Rectal smooth muscle tissue (tissue), 1 donor: ENCODE data around the gene ALAD.
"Not testable (repeated sequence)": the region's sequence is repeated elsewhere in the genome, so short reads cannot be mapped to it uniquely, and the experiment has no call there.

Experiments
- H3K27ac ChIP-seq: one replicate; pipeline ENCODE4 v1.7.0; 2013; ENCODE audit warnings: low read depth, low read length, inconsistent platforms
- H3K27me3 ChIP-seq: one replicate; pipeline ENCODE4 v1.7.0; 2013; ENCODE audit warnings: low read length; ENCODE audit not compliant: control insufficient read depth, insufficient read depth
- H3K36me3 ChIP-seq: one replicate; pipeline ENCODE4 v1.7.0; 2013; ENCODE audit warnings: low read length; ENCODE audit not compliant: control insufficient read depth, insufficient read depth
- H3K4me1 ChIP-seq: one replicate; pipeline ENCODE4 v1.7.0; 2013; ENCODE audit warnings: low read length; ENCODE audit not compliant: control insufficient read depth, insufficient read depth
- H3K4me3 ChIP-seq: one replicate; pipeline ENCODE4 v1.7.0; 2013; ENCODE audit warnings: low read length
- H3K9ac ChIP-seq: one replicate; pipeline ENCODE4 v1.7.0; 2013; ENCODE audit warnings: low read length

Gene ALAD

DNA sequence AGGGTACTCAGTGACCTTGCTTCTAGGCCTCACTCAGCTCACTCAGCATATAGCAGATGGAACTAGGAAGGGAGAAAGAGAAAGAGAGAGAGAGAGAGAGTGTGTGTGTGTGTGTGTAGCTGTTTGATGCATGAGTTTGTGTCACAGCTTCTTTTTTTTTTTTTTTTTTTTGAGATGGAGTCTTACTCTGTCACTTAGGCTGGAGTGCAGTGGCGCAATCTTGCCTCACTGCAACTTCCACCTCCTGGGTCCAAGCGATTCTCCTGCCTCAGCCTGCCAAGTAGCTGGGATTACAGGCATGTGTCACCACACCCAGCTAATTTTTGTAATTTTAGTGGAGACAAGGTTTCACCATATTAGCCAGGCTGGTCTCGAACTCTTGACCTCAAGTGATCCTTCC, 35.4 kb downstream of the ALAD start:
- not testable (repeated sequence) for H3K4me3 ChIP-seq, H3K9ac ChIP-seq, H3K36me3 ChIP-seq, H3K27me3 ChIP-seq, H3K4me1 ChIP-seq, H3K27ac ChIP-seq

DNA sequence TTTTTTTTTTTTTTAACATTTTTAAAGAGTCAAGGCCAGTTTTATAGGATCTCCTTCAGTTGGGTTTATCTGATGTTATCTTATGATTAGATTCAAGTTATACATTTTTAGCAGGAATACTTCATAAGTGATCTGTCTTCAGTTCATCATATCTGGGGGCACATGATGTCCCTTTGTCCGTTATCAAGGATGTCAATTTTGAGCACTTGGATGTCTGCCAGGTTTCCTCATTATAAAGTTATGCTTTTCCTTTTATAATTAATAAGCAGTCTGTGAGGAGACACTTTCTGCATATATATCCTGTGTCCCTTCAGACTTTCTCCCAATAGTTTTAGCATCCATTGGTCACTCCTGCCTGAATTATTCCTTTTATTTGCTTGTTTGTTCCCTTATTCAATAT, 36.1 kb downstream of the ALAD start:
- H3K4me3 ChIP-seq: no peak overlapping the region
- no peaks in the 10 kb centered on the region for H3K27me3 ChIP-seq
- H3K36me3 ChIP-seq: no peaks in the 10 kb centered on the region
- no peak overlapping the region for H3K27ac ChIP-seq
- H3K9ac ChIP-seq: no peak overlapping the region
- no peaks in the 10 kb centered on the region for H3K4me1 ChIP-seq

DNA sequence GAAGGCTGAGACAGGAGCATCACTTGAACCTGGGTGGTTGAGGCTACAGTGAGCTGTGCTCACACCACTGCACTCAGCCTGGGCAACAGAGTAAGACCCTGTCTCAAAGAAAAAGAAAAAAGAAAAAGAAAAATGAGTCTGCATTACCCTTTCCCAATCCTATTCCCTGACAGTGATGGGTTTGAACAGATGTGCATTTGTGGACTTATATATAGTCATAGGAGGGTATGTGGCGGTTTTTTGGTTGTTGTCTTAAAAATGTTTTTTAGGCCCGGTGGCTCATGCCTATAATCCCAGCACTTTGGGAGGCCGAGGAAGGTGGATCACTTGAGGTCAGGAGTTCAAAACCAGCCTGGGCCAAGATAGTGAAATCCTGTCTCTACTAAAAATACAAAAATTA, 37.7 kb downstream of the ALAD start:
- Histone ChIP-seq H3K27ac (no peak overlapping the region), H3K4me3 (no peak overlapping the region), H3K27me3 (no peaks in the 10 kb centered on the region), H3K4me1 (no peaks in the 10 kb centered on the region), H3K9ac (no peak overlapping the region), H3K36me3 (no peaks in the 10 kb centered on the region)

DNA sequence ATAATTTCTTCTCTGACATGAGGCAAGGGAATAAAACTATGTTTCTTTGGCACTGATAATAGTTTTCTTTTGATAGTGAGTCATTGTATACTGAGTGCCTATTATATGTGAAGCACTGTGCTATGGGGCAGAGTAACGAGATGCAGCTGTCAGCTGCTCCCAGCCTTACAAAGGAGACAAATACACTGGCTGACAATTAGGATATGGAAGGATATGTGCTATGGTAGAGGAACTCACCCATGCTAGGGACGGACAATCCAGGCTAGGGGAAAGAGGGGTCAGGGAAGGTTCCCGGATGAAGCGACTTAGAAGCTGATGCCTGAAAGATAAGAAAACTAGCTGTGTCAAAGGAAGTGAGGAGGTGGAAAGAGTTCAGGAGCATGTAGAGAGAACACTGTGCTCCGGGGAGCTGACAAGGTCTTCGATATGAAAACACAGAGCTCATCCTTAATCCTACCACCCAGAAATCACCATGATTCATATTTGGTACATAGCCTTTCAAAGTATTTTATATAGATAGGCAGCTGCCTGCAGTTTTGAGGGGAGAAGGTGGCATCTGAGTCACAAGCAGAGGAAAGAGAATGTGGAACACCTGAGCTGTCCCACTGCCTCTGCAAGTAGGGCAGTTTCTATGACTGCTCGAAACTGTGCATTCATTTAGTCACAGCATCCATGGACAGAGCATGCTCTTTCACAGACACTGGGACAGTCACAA, 39.6 kb downstream of the ALAD start:
- H3K27ac ChIP-seq: no peak overlapping the region
- H3K4me3 ChIP-seq: no peak overlapping the region
- H3K4me1 ChIP-seq: no peaks in the 10 kb centered on the region
- no peaks in the 10 kb centered on the region for H3K36me3 ChIP-seq
- H3K27me3 ChIP-seq: no peaks in the 10 kb centered on the region
- H3K9ac ChIP-seq: no peak overlapping the region

DNA sequence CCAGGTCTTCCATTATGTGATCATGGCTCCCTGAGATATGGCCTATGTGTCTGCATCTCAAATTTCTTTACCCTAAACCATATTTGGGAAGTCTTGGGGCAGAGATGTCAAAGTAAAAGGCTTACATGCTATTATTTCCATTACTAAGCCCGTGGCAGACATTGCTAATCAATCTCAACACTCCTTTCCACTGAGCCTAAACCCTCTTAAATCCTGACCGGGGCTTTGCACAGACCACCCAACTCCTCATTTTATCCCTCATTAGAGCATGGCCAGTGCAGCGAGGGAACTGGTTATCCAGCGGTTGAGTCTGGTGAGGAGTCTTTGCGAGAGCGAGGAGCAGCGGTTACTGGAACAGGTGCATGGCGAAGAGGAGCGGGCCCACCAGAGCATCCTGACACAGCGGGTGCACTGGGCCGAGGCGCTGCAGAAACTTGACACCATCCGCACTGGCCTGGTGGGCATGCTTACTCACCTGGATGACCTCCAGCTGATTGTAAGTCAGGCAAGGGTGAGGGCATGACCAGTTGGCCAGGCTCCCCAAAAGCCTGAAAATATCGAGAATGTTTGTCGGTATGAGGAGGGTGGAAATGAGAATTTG, 40.7 kb downstream of the ALAD start:
- H3K27me3 ChIP-seq: no peaks in the 10 kb centered on the region
- H3K36me3 ChIP-seq: no peaks in the 10 kb centered on the region
- H3K27ac ChIP-seq: no peak overlapping the region
- H3K4me3 ChIP-seq: no peak overlapping the region
- H3K4me1 ChIP-seq: no peaks in the 10 kb centered on the region
- H3K9ac ChIP-seq: no peak overlapping the region

DNA sequence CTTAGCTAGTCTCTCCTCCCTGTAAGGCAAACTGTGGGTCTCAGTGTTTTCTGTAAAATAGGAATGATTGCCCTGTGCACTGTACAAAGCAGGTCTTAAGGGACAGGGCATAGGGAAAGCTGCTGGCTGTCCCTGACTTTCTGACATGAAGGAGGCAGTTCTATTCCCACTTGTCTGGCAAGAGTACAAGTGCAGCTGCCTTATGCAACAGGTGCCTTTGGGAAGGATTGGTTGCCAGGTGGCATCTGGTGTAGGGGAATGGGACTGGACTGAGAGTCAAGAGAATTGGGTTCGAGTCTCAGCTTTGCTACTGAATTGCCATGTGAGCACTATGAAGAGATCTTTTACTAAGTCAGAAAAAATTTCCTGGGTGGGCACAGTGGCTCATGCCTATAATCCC, 41.7 kb downstream of the ALAD start:
- Histone ChIP-seq H3K4me3 (no peak overlapping the region), H3K9ac (no peak overlapping the region), H3K27ac (no peak overlapping the region), H3K27me3 (no peaks in the 10 kb centered on the region), H3K36me3 (no peaks in the 10 kb centered on the region), H3K4me1 (no peaks in the 10 kb centered on the region)

DNA sequence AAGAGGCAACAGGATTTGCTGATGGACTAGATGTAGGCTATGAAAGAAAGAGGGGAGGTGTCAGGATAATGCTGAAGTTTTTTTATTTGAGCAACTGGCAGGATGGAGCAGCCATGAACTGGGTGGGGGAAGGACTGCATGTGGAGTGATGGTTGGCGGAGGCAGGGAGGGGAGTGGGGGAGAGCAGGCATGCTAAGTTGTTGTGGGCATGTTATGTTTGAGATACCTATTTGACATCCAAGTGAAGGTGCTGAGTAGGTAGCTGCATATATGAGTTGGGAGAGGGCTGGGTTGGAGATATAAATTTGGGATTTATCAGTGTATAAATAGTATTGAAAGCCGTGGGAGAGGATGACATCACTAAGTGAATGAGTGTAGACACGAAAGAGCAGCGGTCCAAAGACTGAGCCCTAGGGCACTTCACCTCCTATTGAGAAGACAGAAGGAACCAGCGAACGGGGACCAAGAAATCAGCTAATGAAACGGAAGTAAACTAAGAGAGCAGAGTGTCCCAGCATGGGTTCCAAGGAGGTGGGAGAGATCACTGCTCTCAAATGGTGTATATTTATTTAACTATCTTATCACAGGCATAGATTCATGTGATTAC, 44.3 kb downstream of the ALAD start:
- Histone ChIP-seq H3K36me3 (no peaks in the 10 kb centered on the region), H3K4me3 (no peak overlapping the region), H3K9ac (no peak overlapping the region), H3K27me3 (no peaks in the 10 kb centered on the region), H3K4me1 (no peaks in the 10 kb centered on the region), H3K27ac (no peak overlapping the region)

DNA sequence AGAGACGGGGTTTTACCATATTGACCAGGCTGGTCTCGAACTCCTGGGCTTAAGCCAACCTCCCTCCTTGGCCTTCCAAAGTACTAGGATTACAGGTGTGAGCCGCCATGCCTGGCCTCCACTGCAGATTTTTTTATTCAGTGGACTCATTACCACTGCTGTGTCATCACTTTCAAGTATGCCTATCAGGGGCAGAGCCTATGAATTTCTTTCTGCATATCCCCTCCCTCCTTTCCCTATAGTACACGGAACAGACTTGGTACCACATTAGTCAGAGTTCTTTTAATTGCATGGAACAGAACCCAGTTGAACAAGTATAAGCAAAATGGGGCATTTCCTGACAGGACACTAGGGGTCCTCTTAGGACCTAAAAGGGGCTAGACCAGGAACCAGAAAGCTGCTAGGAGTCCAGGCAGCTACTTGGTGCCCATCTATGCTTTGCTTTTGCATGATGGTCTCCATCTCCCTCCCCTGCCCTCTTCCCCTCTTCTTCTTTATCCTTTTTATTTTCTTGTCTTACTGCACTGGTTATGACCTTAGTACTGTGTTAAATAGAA, 46.0 kb downstream of the ALAD start:
- no peak overlapping the region for H3K27ac ChIP-seq
- H3K36me3 ChIP-seq: no peaks in the 10 kb centered on the region
- H3K9ac ChIP-seq: no peak overlapping the region
- H3K4me1 ChIP-seq: no peaks in the 10 kb centered on the region
- H3K4me3 ChIP-seq: no peak overlapping the region
- no peaks in the 10 kb centered on the region for H3K27me3 ChIP-seq

DNA sequence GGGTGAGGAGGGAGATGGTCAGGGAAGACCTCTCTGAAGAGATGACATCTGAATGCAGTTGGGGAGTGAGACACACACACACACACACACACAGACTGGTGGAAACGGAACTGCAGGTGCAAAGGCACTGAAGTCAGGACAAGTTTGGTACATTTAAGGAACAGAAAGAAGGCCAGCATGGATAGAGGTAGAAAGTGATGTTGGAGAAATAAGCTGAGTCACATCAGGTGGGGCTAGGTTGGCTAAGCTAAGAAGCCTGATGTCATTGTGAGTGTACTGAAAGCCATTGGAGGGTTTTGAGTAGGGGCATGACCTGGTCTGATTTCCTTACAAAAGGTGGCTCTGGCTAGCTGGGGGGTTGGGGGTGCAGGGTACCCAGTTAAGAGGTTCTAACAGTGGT, 48.7 kb downstream of the ALAD start:
- H3K36me3 ChIP-seq: no peaks in the 10 kb centered on the region
- no peaks in the 10 kb centered on the region for H3K27me3 ChIP-seq
- H3K9ac ChIP-seq: no peak overlapping the region
- no peaks in the 10 kb centered on the region for H3K4me1 ChIP-seq
- no peak overlapping the region for H3K27ac ChIP-seq
- no peak overlapping the region for H3K4me3 ChIP-seq

DNA sequence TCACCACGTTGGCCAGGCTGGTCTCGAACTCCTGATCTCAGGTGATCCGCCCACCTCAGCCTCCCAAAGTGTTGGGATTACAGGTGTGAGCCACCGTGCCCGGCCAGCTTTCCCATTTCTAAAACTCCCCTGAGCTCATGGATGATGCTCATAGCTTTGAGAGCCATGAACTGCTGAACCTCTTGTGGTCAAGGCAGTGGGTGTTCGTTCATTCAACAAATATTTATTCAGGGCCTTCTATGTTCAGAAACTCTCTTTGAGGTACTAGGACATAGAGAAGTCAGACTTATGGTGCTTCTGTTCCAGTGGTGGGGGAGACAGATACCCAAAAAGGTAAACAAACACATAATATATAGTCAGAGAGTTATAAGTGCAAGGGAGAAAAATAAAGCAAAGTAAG, 49.1 kb downstream of the ALAD start:
- no peaks in the 10 kb centered on the region for H3K36me3 ChIP-seq
- H3K4me1 ChIP-seq: no peaks in the 10 kb centered on the region
- no peak overlapping the region for H3K9ac ChIP-seq
- no peak overlapping the region for H3K27ac ChIP-seq
- H3K27me3 ChIP-seq: no peaks in the 10 kb centered on the region
- H3K4me3 ChIP-seq: no peak overlapping the region

DNA sequence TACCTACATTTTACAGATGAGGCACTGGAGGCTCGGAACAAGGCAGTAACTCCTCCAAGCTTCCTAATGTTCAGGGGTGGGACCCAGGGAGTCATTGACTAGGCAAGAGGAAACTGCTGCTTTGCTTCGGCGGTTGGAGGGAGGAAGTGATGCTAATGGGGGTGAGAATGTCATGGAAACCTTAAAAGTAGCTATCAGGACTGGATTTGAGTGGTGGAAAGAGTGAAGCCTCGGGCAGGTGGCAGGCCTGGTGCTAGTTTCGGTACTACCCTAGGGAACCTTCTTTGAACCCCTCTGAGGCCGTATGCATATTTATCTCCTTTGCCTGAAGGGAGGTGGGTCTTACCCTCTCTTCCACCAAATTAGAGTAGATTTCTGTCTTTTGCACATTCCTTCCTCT, 50.1 kb downstream of the ALAD start:
- H3K4me3 ChIP-seq: no peak overlapping the region
- no peak overlapping the region for H3K9ac ChIP-seq
- no peak overlapping the region for H3K27ac ChIP-seq
- H3K27me3 ChIP-seq: no peaks in the 10 kb centered on the region
- no peaks in the 10 kb centered on the region for H3K36me3 ChIP-seq
- H3K4me1 ChIP-seq: no peaks in the 10 kb centered on the region

DNA sequence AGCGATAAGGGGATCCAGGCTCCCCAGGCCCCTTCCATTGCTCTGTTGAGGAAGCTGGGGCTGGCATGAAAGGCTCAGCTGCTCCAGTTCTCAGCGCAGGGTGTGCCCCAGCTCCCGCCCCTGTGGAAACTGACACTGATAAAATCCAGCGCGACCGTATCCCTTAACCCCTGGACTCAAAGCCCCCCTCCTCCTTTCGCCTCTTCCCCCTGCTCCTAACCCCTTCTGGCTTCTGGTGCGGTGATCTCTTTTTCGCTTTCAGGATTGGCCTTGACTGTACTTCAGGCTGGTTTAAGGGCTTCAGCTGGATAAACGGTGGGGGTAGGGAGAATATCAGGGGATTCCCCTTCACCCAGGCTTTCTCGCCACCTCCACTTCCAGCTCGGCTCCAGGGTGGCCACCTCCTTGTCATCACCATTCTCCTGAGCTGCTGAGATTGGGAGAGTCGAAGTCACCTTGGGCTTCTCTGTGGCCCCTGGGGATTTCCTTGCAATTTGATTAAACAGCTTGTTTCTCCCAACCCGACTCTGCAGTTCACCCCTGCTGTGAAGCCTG, 50.9 kb downstream of the ALAD start:
- Histone ChIP-seq H3K4me1 (no peaks in the 10 kb centered on the region), H3K36me3 (no peaks in the 10 kb centered on the region), H3K9ac (no peak overlapping the region), H3K27ac (no peak overlapping the region), H3K27me3 (no peaks in the 10 kb centered on the region), H3K4me3 (peak overlapping the region; percentile 67)
